Stimulated activated CD4-positive, alpha-beta T cell treated with anti-CD3 and anti-CD28 coated beads, TNF-alpha, amount 100 ng/mL, for 1 hour (primary cell): ENCODE results near the gene CSTA.

Source experiments
- DNase-seq, 3 donors: peaks; one replicate each; pipeline ENCODE4 v3.0.0-alpha.2; 2020; ENCODE audit warnings: low read depth in 3 of 3, low spot score in 1 of 3

Gene CSTA

GRCh38 chr3:122377975-122378374 lies 52.9 kb downstream of the CSTA start:
- DNase-seq = no peak

GRCh38 chr3:122382888-122383666 lies 58.0 kb downstream of the CSTA start, which contains the start of gene MIX23:
Gene MIX23, minus strand, starts transcription at chr3:122383231. Its CDS starts 7 bp downstream, at chr3:122383224.
- DNase-seq = peak; percentile 56 to 74 (median 61)

- DNase-seq = peak; percentile 79 to 87 (median 82)
Observed at GRCh38 chr3:122383771-122384697, 59.0 kb downstream of the CSTA start, which contains the start of gene FAM162A. Gene FAM162A, plus strand, starts transcription at chr3:122384182. Its CDS starts 84 bp downstream, at chr3:122384266.

- no peak for DNase-seq
Observed at GRCh38 chr3:122387709-122388108, 62.7 kb downstream of the CSTA start.

- DNase-seq = no peak
Observed at GRCh38 chr3:122389197-122389596, 64.1 kb downstream of the CSTA start.

GRCh38 chr3:122389892-122390291 lies 64.8 kb downstream of the CSTA start:
- no peak for DNase-seq

GRCh38 chr3:122390665-122391064 lies 65.6 kb downstream of the CSTA start:
- DNase-seq = no peak
